ENCODE measurements around the gene OR2A5.
"Not testable (repeated sequence)": the region's sequence is repeated elsewhere in the genome, so short reads cannot be mapped to it uniquely, and the experiment has no call there.

The OR2A5 gene

GRCh38 chr7:144035385-144035784 lies 13.4 kb upstream of the OR2A5 start:
- DNase-seq, result no peak

- DNase-seq, result no peak
Observed at GRCh38 chr7:144036302-144036885, 12.4 kb upstream of the OR2A5 start.

GRCh38 chr7:144037414-144038035 lies 11.2 kb upstream of the OR2A5 start:
- no peak for DNase-seq

GRCh38 chr7:144038887-144039286 lies 9.9 kb upstream of the OR2A5 start:
- DNase-seq, result no peak

DNA sequence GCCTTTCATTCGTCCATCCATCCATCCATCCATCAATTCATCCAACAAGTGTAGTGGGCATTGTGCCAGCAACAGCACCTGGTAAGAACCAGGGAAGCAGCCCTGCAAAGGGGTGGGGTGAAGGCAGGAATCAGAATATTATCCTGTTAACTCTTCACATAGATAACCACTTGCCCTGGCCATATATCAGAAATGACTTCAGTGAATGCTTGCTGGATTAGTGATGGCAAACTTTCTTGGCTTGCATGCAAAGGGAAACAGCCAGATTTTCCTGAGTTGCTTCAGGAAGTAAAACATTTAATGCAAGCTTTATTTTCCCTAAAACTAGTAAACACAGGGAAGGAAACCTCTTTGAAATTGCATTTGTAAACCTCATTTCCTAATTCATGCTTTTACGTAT lies 743 bp downstream of the OR2A5 start:
- DNase-seq, result no peak

DNA sequence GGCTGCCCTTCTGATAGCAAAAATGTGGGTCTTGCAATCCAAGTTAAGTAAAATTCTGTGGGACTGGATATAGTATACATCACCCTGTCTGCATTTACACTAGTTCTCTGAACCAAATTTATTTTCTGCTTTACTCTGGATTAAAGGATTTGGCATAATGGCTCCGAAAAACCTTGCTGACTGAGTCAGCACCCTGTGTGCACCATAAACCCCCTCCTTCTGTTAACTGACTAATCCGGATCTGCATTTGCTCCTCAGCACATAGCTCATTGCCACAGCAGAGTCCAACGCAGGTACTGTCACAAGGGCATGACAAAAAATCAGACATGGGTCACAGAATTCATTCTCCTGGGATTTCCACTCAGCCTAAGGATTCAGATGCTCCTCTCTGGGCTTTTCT lies 1.3 kb downstream of the OR2A5 start:
- DNase-seq, result no peak

DNA sequence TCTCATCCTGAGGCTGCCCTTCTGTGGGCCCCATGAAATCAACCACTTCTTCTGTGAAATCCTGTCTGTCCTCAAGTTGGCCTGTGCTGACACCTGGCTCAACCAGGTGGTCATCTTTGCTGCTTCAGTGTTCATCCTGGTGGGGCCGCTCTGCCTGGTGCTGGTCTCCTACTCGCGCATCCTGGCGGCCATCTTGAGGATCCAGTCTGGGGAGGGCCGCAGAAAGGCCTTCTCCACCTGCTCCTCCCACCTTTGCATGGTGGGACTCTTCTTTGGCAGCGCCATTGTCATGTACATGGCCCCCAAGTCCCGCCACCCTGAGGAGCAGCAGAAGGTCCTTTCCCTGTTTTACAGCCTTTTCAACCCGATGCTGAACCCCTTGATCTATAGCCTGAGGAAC lies 2.1 kb downstream of the OR2A5 start:
- not testable (repeated sequence) for DNase-seq

DNA sequence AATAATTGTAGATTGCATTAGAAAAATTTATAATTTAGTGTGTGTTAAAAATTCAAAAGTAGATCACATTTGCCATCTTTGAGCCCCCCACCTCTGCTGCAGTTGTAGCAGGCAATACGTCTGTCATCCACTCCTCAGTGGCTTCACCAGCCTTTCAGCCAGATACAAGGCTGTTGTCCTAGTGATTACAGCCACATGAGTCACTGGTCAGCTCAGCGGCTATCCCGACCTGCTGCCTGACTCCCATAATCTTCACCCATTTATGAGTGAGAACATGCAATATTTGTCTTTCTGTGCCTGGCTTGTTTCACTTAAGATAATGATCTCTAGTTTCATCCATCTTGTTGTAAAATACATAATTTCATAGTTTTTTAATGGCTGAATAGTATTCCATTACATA lies 9.2 kb downstream of the OR2A5 start:
- DNase-seq, result no peak

DNA sequence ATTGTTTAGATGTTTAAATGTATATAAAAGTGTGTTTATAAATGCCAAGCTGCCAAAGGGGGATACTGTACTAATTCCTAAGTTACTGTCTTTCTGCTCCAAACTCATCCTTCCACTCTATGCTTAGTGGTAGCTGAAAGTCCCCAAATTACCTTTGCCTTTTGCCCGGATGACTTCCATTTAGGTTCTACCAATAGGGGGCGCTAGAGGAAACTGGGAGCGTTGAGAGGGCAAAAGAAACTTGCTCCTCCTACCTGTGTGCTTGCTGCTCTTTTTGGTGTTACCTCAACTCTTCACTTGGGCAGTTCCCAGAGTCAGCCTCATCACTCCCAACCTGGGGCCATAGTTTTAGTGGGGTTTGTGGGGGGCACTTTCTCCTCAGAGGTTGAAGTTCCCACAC lies 15.0 kb downstream of the OR2A5 start:
- DNase-seq, result no peak

DNA sequence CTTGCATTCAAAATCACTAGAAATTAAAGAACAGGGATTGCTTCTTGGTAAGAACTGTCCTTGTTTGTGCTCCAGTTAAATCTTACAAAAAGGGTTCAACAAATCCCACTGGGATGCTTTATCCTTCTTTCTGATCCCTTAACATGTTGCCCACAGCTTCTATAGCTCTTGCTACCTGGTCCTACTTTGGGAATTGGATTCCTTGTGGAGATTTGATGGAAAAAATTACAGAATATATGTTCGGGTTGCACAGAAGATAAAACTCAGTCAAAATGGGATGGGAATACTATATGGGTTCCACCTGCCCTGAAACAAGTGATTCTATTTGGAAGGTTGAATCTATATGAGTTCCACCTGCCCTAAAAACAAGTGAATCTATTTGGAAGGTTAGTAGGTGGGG lies 20.8 kb downstream of the OR2A5 start, which contains the start of gene OR2A25:
Gene OR2A25, plus strand, starts transcription at position 301 of the 400 bp plus-strand sequence. CDS start 4,409 bp downstream, outside the sequence.
- no peak for DNase-seq

DNA sequence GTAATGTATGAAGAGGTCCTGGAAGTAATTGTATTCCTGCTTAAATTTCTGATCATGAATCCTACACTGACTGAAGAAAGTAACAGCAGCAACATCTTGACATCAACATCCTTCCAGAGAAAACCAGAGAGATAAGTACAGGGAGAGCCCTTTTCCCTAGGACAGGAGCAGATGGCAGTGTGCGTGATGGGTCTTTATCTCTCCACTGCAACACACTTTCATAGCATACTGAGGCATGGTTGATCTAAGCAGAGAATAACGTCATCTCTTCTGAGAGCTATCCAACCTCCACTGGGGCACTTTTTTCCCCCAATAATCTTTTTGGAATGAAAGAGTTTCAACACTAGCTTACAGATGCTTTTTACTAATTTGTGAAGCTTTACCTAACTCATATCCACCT lies 21.2 kb downstream of the OR2A5 start:
- DNase-seq, result no peak

GRCh38 chr7:144074374-144074773 lies 25.6 kb downstream of the OR2A5 start:
- DNase-seq, result no peak

DNA sequence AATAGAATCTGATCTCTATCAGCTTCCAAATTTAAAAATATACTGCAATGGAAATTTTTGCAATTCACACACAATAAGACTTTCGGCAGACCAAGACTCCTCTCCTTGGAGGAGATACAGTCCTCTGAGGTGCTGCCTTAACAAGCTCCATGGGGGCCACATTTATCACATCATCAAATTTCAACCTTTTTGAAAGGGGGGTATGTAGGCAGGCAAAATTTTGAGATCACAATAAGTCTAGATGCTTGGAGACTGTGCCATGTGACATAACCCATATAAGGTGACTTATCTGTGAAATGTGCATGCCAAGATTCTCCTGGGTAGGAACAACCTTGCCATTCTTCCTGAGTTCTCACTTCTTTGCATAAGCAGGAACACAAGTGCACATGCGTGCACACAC lies 37.2 kb downstream of the OR2A5 start, which contains the start of gene OR2A12:
Gene OR2A12, plus strand, starts transcription at position 301 of the 400 bp plus-strand sequence. CDS start 8,830 bp downstream, outside the sequence.
- no peak for DNase-seq

DNA sequence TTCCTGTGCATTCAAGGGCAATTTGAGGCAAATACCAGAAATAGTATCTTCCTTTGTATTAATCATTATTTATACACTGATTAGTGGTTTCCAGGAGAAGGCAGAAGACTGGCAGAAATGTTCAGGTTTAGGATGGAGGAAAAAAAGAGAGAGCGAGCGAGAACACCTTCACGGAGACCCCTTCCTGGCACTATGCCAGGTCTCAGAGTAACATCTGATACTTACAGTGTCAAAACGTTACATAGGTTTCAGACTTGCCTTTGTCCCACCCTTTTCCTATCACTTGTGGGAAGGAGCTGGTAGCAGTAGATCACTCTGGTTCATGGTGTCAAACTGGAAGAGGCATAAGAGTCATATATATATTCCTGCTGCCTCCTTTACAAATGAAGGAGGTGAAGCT lies 38.0 kb downstream of the OR2A5 start:
- DNase-seq, result no peak

GRCh38 chr7:144087230-144087629 lies 38.5 kb downstream of the OR2A5 start:
- DNase-seq, result no peak

- DNase-seq, result no peak
Observed at GRCh38 chr7:144090667-144091066, 41.9 kb downstream of the OR2A5 start.

DNA sequence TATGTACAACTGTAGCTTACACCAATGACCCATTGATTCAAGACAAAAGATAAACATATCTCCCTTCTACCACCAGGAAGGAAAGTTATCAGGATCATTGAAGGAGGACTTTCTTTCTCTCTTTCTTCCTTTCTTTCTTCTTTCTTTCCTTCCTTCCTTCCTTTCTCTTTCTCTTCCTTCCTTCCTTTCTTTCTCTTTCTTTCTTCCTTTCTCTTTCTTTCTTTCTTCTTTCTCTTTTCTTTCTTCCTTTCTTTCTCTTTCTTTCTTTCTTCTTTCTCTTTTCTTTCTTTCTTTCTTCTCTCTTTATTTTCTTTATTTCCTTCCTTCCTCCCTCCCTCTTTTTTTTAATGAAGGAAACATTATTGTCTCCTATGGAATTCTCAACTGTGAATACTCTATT lies 50.0 kb downstream of the OR2A5 start:
- DNase-seq, result no peak

GRCh38 chr7:144100607-144101006 lies 51.9 kb downstream of the OR2A5 start:
- DNase-seq, result no peak

DNA sequence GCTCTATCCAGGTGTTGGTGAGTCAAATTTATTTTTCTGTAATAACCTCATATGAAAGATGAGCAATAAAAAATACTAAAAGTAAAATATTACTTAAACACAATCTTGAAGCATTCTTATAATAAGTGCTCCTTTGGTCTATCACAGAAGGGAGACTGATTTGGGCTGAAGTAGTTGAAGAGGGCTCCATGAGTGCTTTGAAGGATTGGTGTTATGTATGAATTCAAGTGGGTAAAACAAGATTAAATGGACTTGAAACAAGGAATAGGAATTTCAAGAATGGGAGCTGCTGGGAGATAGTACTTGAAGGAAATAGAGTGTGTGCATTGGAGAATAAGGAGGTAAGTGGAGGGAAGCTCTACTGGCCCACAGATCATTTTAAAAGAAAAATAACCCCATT lies 53.3 kb downstream of the OR2A5 start:
- no peak for DNase-seq

DNA sequence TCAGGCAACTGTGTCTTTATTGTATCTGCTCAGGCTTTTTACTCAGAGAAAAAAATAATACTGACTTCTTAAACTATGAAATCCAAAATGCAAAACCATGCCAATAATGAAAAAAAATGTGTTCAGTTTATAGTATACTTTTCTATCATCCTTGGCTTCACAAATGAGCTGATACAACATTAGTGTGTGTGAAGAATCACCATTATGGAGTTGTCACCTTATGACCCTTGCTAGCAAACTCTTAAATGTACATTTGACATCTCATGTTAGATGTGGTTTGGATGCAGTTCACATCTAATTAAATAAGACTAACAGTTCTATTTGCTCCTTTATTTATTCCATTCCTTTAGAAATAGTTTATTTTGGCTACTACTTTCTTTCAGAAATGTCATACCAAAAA lies 56.5 kb downstream of the OR2A5 start:
- DNase-seq, result no peak

Measured in SHP77 treated with DMSO at 0.1 percent for 48 hours (cell line).